ENCODE data around the gene ULK4.
"Not testable (repeated sequence)": the region's sequence is repeated elsewhere in the genome, so short reads cannot be mapped to it uniquely, and the experiment has no call there.

DNA sequence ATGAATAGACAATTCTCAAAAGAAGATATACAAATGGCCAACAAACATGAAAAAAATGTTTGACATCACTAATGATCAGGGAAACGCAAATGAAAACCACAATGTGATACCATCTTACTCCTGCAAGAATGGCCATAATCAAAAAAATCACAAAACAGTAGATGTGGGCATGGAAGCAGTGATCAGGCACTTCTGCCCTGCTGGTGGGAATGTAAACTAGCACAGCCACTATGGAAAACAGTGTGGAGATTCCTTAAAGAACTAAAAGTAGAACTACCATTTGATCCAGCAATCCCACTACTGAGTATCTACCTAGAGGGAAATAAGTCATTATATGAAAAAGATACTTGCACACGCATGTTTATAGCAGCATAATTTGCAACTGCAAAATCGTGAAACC is 677.0 kb downstream of the ULK4 start:
- TF ChIP-seq CTCF (conservative IDR thresholded peaks at IDR 0.05; ENCODE audit: low read depth, low read length); FOS (IDR thresholded peaks at IDR 0.05; ENCODE audit: low read depth, low read length); POLR2A (IDR thresholded peaks at IDR 0.05; ENCODE audit: low read depth, low read length); BHLHE40 (IDR thresholded peaks at IDR 0.05; ENCODE audit: low read depth, low read length); RAD21 (IDR thresholded peaks at IDR 0.05; ENCODE audit: low read length); NFE2L2 (IDR thresholded peaks at IDR 0.05; ENCODE audit: low read depth, low read length); SMC3 (IDR thresholded peaks at IDR 0.05; ENCODE audit: low read depth, low read length); MAZ (IDR thresholded peaks at IDR 0.05; ENCODE audit: borderline replicate concordance, low read depth, low read length); CEBPB (IDR thresholded peaks at IDR 0.05; ENCODE audit: low read depth, low read length); CHD1 (IDR thresholded peaks at IDR 0.05; ENCODE audit: low read depth, low read length): not testable (repeated sequence)
- TF ChIP-seq, protein P1, sequence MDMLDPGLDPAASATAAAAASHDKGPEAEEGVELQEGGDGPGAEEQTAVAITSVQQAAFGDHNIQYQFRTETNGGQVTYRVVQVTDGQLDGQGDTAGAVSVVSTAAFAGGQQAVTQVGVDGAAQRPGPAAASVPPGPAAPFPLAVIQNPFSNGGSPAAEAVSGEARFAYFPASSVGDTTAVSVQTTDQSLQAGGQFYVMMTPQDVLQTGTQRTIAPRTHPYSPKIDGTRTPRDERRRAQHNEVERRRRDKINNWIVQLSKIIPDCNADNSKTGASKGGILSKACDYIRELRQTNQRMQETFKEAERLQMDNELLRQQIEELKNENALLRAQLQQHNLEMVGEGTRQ (IDR thresholded peaks at IDR 0.05; ENCODE audit: low read depth, low read length) = not testable (repeated sequence)
